ENCODE results near the gene PCSK2. TPM values are rescaled to one million over a fixed set of nuclear protein-coding genes. Genes with fewer than 3 reads are reported as not detected.
A peak's percentile ranks its signal among the peaks of the same experiment; 100 is the strongest.

The PCSK2 gene
- total RNA-seq, 1 donor from 2014 or later: 0.52 TPM

- H3K4me1 ChIP-seq (ENCODE audit: control insufficient read depth in 3 of 3, insufficient read depth in 3 of 3, low read length in 3 of 3): peaks cover 0 to 4% (median 4%) of the 10 kb centered on the region in 3 donors
- no peaks in the 10 kb centered on the region for H3K9me3 ChIP-seq (ENCODE audit: control insufficient read depth in 3 of 3, low read length in 3 of 3)
- no peak overlapping the region for H3K4me3 ChIP-seq (ENCODE audit: low read length in 3 of 3)
- H3K9ac ChIP-seq (ENCODE audit: low read depth in 1 of 3, low read length in 3 of 3): no peak overlapping the region
- no peak overlapping the region for H3K27ac ChIP-seq (ENCODE audit: low read depth, low read length)
- H3K36me3 ChIP-seq (ENCODE audit: control insufficient read depth in 3 of 3, insufficient read depth in 3 of 3, low read length in 3 of 3): no peaks in the 10 kb centered on the region
- H3K27me3 ChIP-seq (ENCODE audit: control insufficient read depth in 3 of 3, insufficient read depth in 3 of 3, low read length in 3 of 3): peaks cover 0 to 4% (median 0%) of the 10 kb centered on the region in 3 donors
Measured at GRCh38 chr20:17530153-17530552, 303.3 kb downstream of the PCSK2 start.

GRCh38 chr20:17530716-17531664, 304.1 kb downstream of the PCSK2 start, which contains the start of gene BFSP1:
BFSP1 (minus strand) TSS chr20:17531379; CDS start chr20:17531329, 50 bp downstream.
- H3K4me1 ChIP-seq (ENCODE audit: control insufficient read depth in 3 of 3, insufficient read depth in 3 of 3, low read length in 3 of 3): peaks cover 0 to 4% (median 4%) of the 10 kb centered on the region in 3 donors
- no peaks in the 10 kb centered on the region for H3K9me3 ChIP-seq (ENCODE audit: control insufficient read depth in 3 of 3, low read length in 3 of 3)
- H3K27ac ChIP-seq (ENCODE audit: low read depth, low read length): no peak within 1 kb of the TSS
- peak within 1 kb of the TSS; percentile 62 to 78 (median 74) for H3K4me3 ChIP-seq (ENCODE audit: low read length in 3 of 3)
- H3K27me3 ChIP-seq (ENCODE audit: control insufficient read depth in 3 of 3, insufficient read depth in 3 of 3, low read length in 3 of 3): peaks cover 0 to 4% (median 0%) of the 10 kb centered on the region in 3 donors
- peak within 1 kb of the TSS; percentile 20 to 72 (median 53) for H3K9ac ChIP-seq (ENCODE audit: low read depth in 1 of 3, low read length in 3 of 3)
- H3K36me3 ChIP-seq (ENCODE audit: control insufficient read depth in 3 of 3, insufficient read depth in 3 of 3, low read length in 3 of 3): no peaks in the 10 kb centered on the region

GRCh38 chr20:17531665-17532025, 304.8 kb downstream of the PCSK2 start:
- H3K36me3 ChIP-seq (ENCODE audit: control insufficient read depth in 3 of 3, insufficient read depth in 3 of 3, low read length in 3 of 3): no peaks in the 10 kb centered on the region
- H3K9ac ChIP-seq (ENCODE audit: low read depth in 1 of 3, low read length in 3 of 3): peak overlapping the region in 2 of 3 donors; percentile 53 to 72
- no peak overlapping the region for H3K27ac ChIP-seq (ENCODE audit: low read depth, low read length)
- no peaks in the 10 kb centered on the region for H3K9me3 ChIP-seq (ENCODE audit: control insufficient read depth in 3 of 3, low read length in 3 of 3)
- peaks cover 0 to 4% (median 4%) of the 10 kb centered on the region in 3 donors for H3K4me1 ChIP-seq (ENCODE audit: control insufficient read depth in 3 of 3, insufficient read depth in 3 of 3, low read length in 3 of 3)
- peak overlapping the region; percentile 28 to 78 (median 74) for H3K4me3 ChIP-seq (ENCODE audit: low read length in 3 of 3)
- peaks cover 0 to 4% (median 0%) of the 10 kb centered on the region in 3 donors for H3K27me3 ChIP-seq (ENCODE audit: control insufficient read depth in 3 of 3, insufficient read depth in 3 of 3, low read length in 3 of 3)

GRCh38 chr20:17533396-17533795, 306.6 kb downstream of the PCSK2 start:
- Histone ChIP-seq H3K9ac (ENCODE audit: low read depth in 1 of 3, low read length in 3 of 3) (no peak overlapping the region), H3K27ac (ENCODE audit: low read depth, low read length) (no peak overlapping the region), H3K27me3 (ENCODE audit: control insufficient read depth in 3 of 3, insufficient read depth in 3 of 3, low read length in 3 of 3) (peaks cover 0 to 4% (median 0%) of the 10 kb centered on the region in 3 donors), H3K36me3 (ENCODE audit: control insufficient read depth in 3 of 3, insufficient read depth in 3 of 3, low read length in 3 of 3) (no peaks in the 10 kb centered on the region), H3K4me3 (ENCODE audit: low read length in 3 of 3) (no peak overlapping the region), H3K4me1 (ENCODE audit: control insufficient read depth in 3 of 3, insufficient read depth in 3 of 3, low read length in 3 of 3) (peaks cover 4 to 5% (median 4%) of the 10 kb centered on the region in 3 donors), H3K9me3 (ENCODE audit: control insufficient read depth in 3 of 3, low read length in 3 of 3) (no peaks in the 10 kb centered on the region)

- H3K4me3 ChIP-seq (ENCODE audit: low read length in 3 of 3): no peak overlapping the region
- H3K9me3 ChIP-seq (ENCODE audit: control insufficient read depth in 3 of 3, low read length in 3 of 3): no peaks in the 10 kb centered on the region
- peaks cover 4 to 5% (median 4%) of the 10 kb centered on the region in 3 donors for H3K4me1 ChIP-seq (ENCODE audit: control insufficient read depth in 3 of 3, insufficient read depth in 3 of 3, low read length in 3 of 3)
- H3K36me3 ChIP-seq (ENCODE audit: control insufficient read depth in 3 of 3, insufficient read depth in 3 of 3, low read length in 3 of 3): no peaks in the 10 kb centered on the region
- H3K9ac ChIP-seq (ENCODE audit: low read depth in 1 of 3, low read length in 3 of 3): no peak overlapping the region
- H3K27ac ChIP-seq (ENCODE audit: low read depth, low read length): no peak overlapping the region
- peaks cover 0 to 4% (median 0%) of the 10 kb centered on the region in 3 donors for H3K27me3 ChIP-seq (ENCODE audit: control insufficient read depth in 3 of 3, insufficient read depth in 3 of 3, low read length in 3 of 3)
Measured at GRCh38 chr20:17534077-17534476, 307.2 kb downstream of the PCSK2 start.

Small RNA genes lying within 50 kb of the gene (small RNA-seq; reads per million reads assigned to genes)
- gene AL359511.1 (not detected), gene RNU1-131P (0.28 reads per million, percentile 25 among the genes with 10 or more reads in this experiment), gene RNU6-27P (not detected)
